Activated T-cell treated with anti-CD3 and anti-CD28 coated beads for 24 hours (primary cell): Measurements from ENCODE around the gene HESX1.
A peak's percentile ranks its signal among the peaks of the same experiment; 100 is the strongest.

Experiments used
- DNase-seq: peaks from one replicate; pipeline ENCODE4 v3.0.0-alpha.2; 2020; ENCODE audit warnings: low read depth

The HESX1 gene

GRCh38 chr3:57199895-57200297, at the start of gene HESX1:
Gene HESX1 (minus strand): TSS chr3:57199978. CDS start chr3:57199918, 60 bp downstream.
- DNase-seq: no peak

- no peak for DNase-seq
These were observed 45.2 kb upstream of the HESX1 start for GRCh38 chr3:57244946-57245345.

GRCh38 chr3:57234613-57235575, 35.1 kb upstream of the HESX1 start:
- DNase-seq: no peak

GRCh38 chr3:57233799-57234198, 34.0 kb upstream of the HESX1 start:
- no peak for DNase-seq

- DNase-seq: no peak
These were observed 30.2 kb upstream of the HESX1 start for GRCh38 chr3:57230006-57230405.

- peak; percentile 30 for DNase-seq
These were observed 28.4 kb upstream of the HESX1 start for GRCh38 chr3:57227930-57228751.

- DNase-seq: peak; percentile 88
These were observed 27.6 kb upstream of the HESX1 start, which contains the start of gene APPL1 for GRCh38 chr3:57227204-57227929. Gene APPL1 (plus strand): TSS chr3:57227729. CDS start chr3:57227884, 155 bp downstream.

- DNase-seq: no peak
These were observed 26.4 kb upstream of the HESX1 start for GRCh38 chr3:57226176-57226575.

- DNase-seq: no peak
These were observed 25.1 kb upstream of the HESX1 start for GRCh38 chr3:57224856-57225255.

GRCh38 chr3:57221883-57222282, 22.1 kb upstream of the HESX1 start:
- no peak for DNase-seq

GRCh38 chr3:57206423-57206822, 6.6 kb upstream of the HESX1 start:
- no peak for DNase-seq

GRCh38 chr3:57194641-57195040, 5.1 kb downstream of the HESX1 start:
- no peak for DNase-seq

- no peak for DNase-seq
These were observed 7.8 kb downstream of the HESX1 start for GRCh38 chr3:57192028-57192427.

GRCh38 chr3:57184526-57184925, 15.3 kb downstream of the HESX1 start:
- no peak for DNase-seq

GRCh38 chr3:57179580-57180410, 20.0 kb downstream of the HESX1 start:
- no peak for DNase-seq

- DNase-seq: no peak
These were observed 23.7 kb downstream of the HESX1 start for GRCh38 chr3:57176045-57176444.

GRCh38 chr3:57173687-57174086, 26.1 kb downstream of the HESX1 start:
- no peak for DNase-seq

GRCh38 chr3:57170946-57171345, 28.8 kb downstream of the HESX1 start:
- no peak for DNase-seq

- DNase-seq: peak; percentile 28
These were observed 29.7 kb downstream of the HESX1 start for GRCh38 chr3:57169872-57170623.

- DNase-seq: no peak
These were observed 30.7 kb downstream of the HESX1 start for GRCh38 chr3:57169108-57169507.
